Neuronal stem cell (in vitro differentiated cells): ENCODE data around the gene ARHGAP18.
A peak's percentile ranks its signal among the peaks of the same experiment; 100 is the strongest.

ENCODE experiments used
- DNase-seq: peaks from one replicate; pipeline ENCODE4 v3.0.0-alpha.2; 2013; ENCODE audit warnings: low spot score
- H2AFZ ChIP-seq: one replicate; pipeline ENCODE4 v1.6.1; 2013; ENCODE audit warnings: mild to moderate bottlenecking, low read length, inconsistent platforms
- H2AK5ac ChIP-seq: 2 replicates; pipeline ENCODE4 v1.6.1; 2013; ENCODE audit warnings: low read depth, mild to moderate bottlenecking, inconsistent platforms, low read length, moderate library complexity, mixed read lengths
- H2BK120ac ChIP-seq: 2 replicates; pipeline ENCODE4 v1.6.1; 2013; ENCODE audit warnings: low read depth, mild to moderate bottlenecking, inconsistent platforms, low read length, moderate library complexity, mixed read lengths
- H2BK12ac ChIP-seq: one replicate; pipeline ENCODE4 v1.6.1; 2013; ENCODE audit warnings: low read length, inconsistent platforms
- H2BK15ac ChIP-seq: 2 replicates; pipeline ENCODE4 v1.6.1; 2013; ENCODE audit warnings: mild to moderate bottlenecking, low read length, inconsistent platforms, mixed read lengths
- H2BK5ac ChIP-seq: one replicate; pipeline ENCODE4 v1.6.1; 2013; ENCODE audit warnings: inconsistent platforms, mild to moderate bottlenecking, low read length, moderate library complexity
- H3K14ac ChIP-seq: one replicate; pipeline ENCODE4 v1.6.1; 2013; ENCODE audit warnings: low read length, inconsistent platforms
- H3K18ac ChIP-seq: 2 replicates; pipeline ENCODE4 v1.6.1; 2013; ENCODE audit warnings: low read length, inconsistent platforms
- H3K23ac ChIP-seq: 2 replicates; pipeline ENCODE4 v1.6.1; 2013; ENCODE audit warnings: low read depth, mild to moderate bottlenecking, mixed read lengths, low read length, inconsistent platforms; ENCODE audit not compliant: poor library complexity
- H3K27ac ChIP-seq: replicated peaks from 3 replicates; pipeline ENCODE4 v1.5.1; 2013; ENCODE audit warnings: low read length, inconsistent platforms
- H3K27me3 ChIP-seq, 3 experiments: 2 replicates each; pipeline ENCODE4 v1.6.1; 2013; ENCODE audit warnings: low read length in 3 of 3, mild to moderate bottlenecking in 2 of 3, inconsistent platforms in 1 of 3, low read depth in 1 of 3, mixed read lengths in 1 of 3, moderate library complexity in 1 of 3; ENCODE audit not compliant: control insufficient read depth in 3 of 3, insufficient read depth in 3 of 3
- H3K36me3 ChIP-seq, 2 donors: replicated peaks in 1 of 2; 2 replicates each; pipeline ENCODE4 v1.6.1; 2013; ENCODE audit warnings: low read length in 2 of 2; ENCODE audit not compliant: control insufficient read depth in 2 of 2, insufficient read depth in 2 of 2
- H3K4ac ChIP-seq: 2 replicates; pipeline ENCODE4 v1.6.1; 2013; ENCODE audit warnings: inconsistent platforms, mild to moderate bottlenecking, low read length, moderate library complexity
- H3K4me1 ChIP-seq, 2 donors: 1 replicate in 1 of 2; 2 replicates in 1 of 2; pipeline ENCODE4 v1.6.1; 2013; ENCODE audit warnings: low read length in 2 of 2, low read depth in 1 of 2; ENCODE audit not compliant: control insufficient read depth in 2 of 2, insufficient read depth in 1 of 2
- H3K4me2 ChIP-seq: one replicate; pipeline ENCODE4 v1.6.1; 2013; ENCODE audit warnings: mild to moderate bottlenecking, low read length, inconsistent platforms; ENCODE audit not compliant: insufficient read depth, poor library complexity, severe bottlenecking
- H3K4me3 ChIP-seq, 2 donors: 2 replicates each; pipeline ENCODE4 v1.5.1; 2013; ENCODE audit warnings: low read length in 2 of 2, mild to moderate bottlenecking in 2 of 2, inconsistent platforms in 1 of 2, moderate library complexity in 1 of 2
- H3K79me1 ChIP-seq: one replicate; pipeline ENCODE4 v1.6.1; 2013; ENCODE audit warnings: low read depth, mild to moderate bottlenecking, inconsistent platforms, low read length, moderate library complexity
- H3K9ac ChIP-seq: one replicate; pipeline ENCODE4 v1.6.1; 2013; ENCODE audit warnings: mild to moderate bottlenecking, low read depth, low read length, inconsistent platforms; ENCODE audit not compliant: poor library complexity
- H3K9me3 ChIP-seq, 2 donors: replicated peaks in 1 of 2; 2 replicates each; pipeline versions ENCODE3 to v1.6.1; 2013; ENCODE audit warnings: low read length in 2 of 2, mild to moderate bottlenecking in 2 of 2, inconsistent platforms in 1 of 2, low read depth in 1 of 2, mixed read lengths in 1 of 2, moderate library complexity in 1 of 2; ENCODE audit not compliant: control insufficient read depth in 2 of 2, insufficient read depth in 1 of 2
- H4K8ac ChIP-seq: one replicate; pipeline ENCODE4 v1.6.1; 2013; ENCODE audit warnings: low read depth, mild to moderate bottlenecking, inconsistent platforms, low read length, moderate library complexity
- H4K91ac ChIP-seq: one replicate; pipeline ENCODE4 v1.6.1; 2013; ENCODE audit warnings: low read length, low read depth, mild to moderate bottlenecking, inconsistent platforms; ENCODE audit not compliant: poor library complexity
- WGBS, 2 donors: extraction: QIAGEN DNeasy Blood & Tissue Kit; methylation state at CpG; one replicate each; pipeline ENCODE4 v1.1.7; 2013; ENCODE audit warnings: missing lambda C conversion rate in 2 of 2, mixed read lengths in 1 of 2; ENCODE audit not compliant: insufficient read length in 2 of 2, insufficient replicate concordance in 1 of 2; ENCODE audit errors: extremely low coverage in 2 of 2; 5-methylcytosine and 5-hydroxymethylcytosine counted together

ARHGAP18 gene

GRCh38 chr6:129673748-129674147 lies 36.2 kb downstream of the ARHGAP18 start:
- no peak overlapping the region for H3K9ac ChIP-seq
- H2BK12ac ChIP-seq = no peak overlapping the region
- no peak overlapping the region for H2AK5ac ChIP-seq
- no peak overlapping the region for H2BK15ac ChIP-seq
- no peak overlapping the region for H4K8ac ChIP-seq
- H3K79me1 ChIP-seq = no peaks in the 10 kb centered on the region
- H3K27ac ChIP-seq = no peak overlapping the region
- no peak overlapping the region for H3K14ac ChIP-seq
- H3K9me3 ChIP-seq = no peaks in the 10 kb centered on the region
- no peak overlapping the region for H2BK120ac ChIP-seq
- H3K4ac ChIP-seq = no peak overlapping the region
- no peak overlapping the region for H3K23ac ChIP-seq
- H4K91ac ChIP-seq = no peak overlapping the region
- H3K27me3 ChIP-seq = no peaks in the 10 kb centered on the region
- DNase-seq = no peak
- H2AFZ ChIP-seq = no peak overlapping the region
- H3K4me2 ChIP-seq = no peak overlapping the region
- no peak overlapping the region for H2BK5ac ChIP-seq
- no peak overlapping the region for H3K4me3 ChIP-seq
- no peaks in the 10 kb centered on the region for H3K36me3 ChIP-seq
- H3K4me1 ChIP-seq = no peaks in the 10 kb centered on the region
- H3K18ac ChIP-seq = no peak overlapping the region

GRCh38 chr6:129672881-129673631 lies 36.9 kb downstream of the ARHGAP18 start:
- DNase-seq = no peak

GRCh38 chr6:129672341-129672682 lies 37.7 kb downstream of the ARHGAP18 start:
- H3K9ac ChIP-seq = no peak overlapping the region
- no CpG with 5 or more reads among the region's 2 CpGs for whole genome bisulfite sequencing, 2 donors
- H3K4ac ChIP-seq = no peak overlapping the region
- H3K4me3 ChIP-seq = no peak overlapping the region
- no peak overlapping the region for H2BK15ac ChIP-seq
- no peaks in the 10 kb centered on the region for H3K9me3 ChIP-seq
- DNase-seq = no peak
- no peaks in the 10 kb centered on the region for H3K79me1 ChIP-seq
- H3K18ac ChIP-seq = no peak overlapping the region
- H2AFZ ChIP-seq = peak overlapping the region; percentile 47
- no peaks in the 10 kb centered on the region for H3K4me1 ChIP-seq
- H3K23ac ChIP-seq = no peak overlapping the region
- H3K27ac ChIP-seq = no peak overlapping the region
- H4K8ac ChIP-seq = no peak overlapping the region
- H2BK5ac ChIP-seq = no peak overlapping the region
- H3K14ac ChIP-seq = no peak overlapping the region
- H4K91ac ChIP-seq = no peak overlapping the region
- H3K27me3 ChIP-seq = no peaks in the 10 kb centered on the region
- H2BK120ac ChIP-seq = no peak overlapping the region
- no peak overlapping the region for H3K4me2 ChIP-seq
- no peak overlapping the region for H2BK12ac ChIP-seq
- H3K36me3 ChIP-seq = no peaks in the 10 kb centered on the region
- H2AK5ac ChIP-seq = no peak overlapping the region

More at GRCh38 chr6:129672881-129673631, 36.9 kb downstream of the ARHGAP18 start:
- Histone ChIP-seq H2AK5ac (no peak overlapping the region), H3K9me3 (no peaks in the 10 kb centered on the region), H2BK15ac (no peak overlapping the region), H2BK5ac (no peak overlapping the region), H3K4me3 (no peak overlapping the region), H3K23ac (no peak overlapping the region), H3K36me3 (no peaks in the 10 kb centered on the region), H4K91ac (no peak overlapping the region), H3K18ac (no peak overlapping the region), H3K14ac (no peak overlapping the region), H2BK12ac (no peak overlapping the region), H2AFZ (peak overlapping the region; percentile 47), H3K27me3 (no peaks in the 10 kb centered on the region), H2BK120ac (no peak overlapping the region), H3K27ac (no peak overlapping the region), H3K4me2 (no peak overlapping the region), H3K9ac (no peak overlapping the region), H4K8ac (no peak overlapping the region), H3K4ac (no peak overlapping the region), H3K4me1 (no peaks in the 10 kb centered on the region), H3K79me1 (no peaks in the 10 kb centered on the region)
- no CpG with 5 or more reads among the region's 2 CpGs for WGBS, 2 donors

GRCh38 chr6:129671442-129672340 lies 38.3 kb downstream of the ARHGAP18 start:
- Histone ChIP-seq H2BK12ac (no peak overlapping the region), H2AK5ac (no peak overlapping the region), H2BK15ac (no peak overlapping the region), H3K27ac (no peak overlapping the region), H3K14ac (no peak overlapping the region), H3K23ac (no peak overlapping the region), H3K36me3 (no peaks in the 10 kb centered on the region), H3K9me3 (no peaks in the 10 kb centered on the region), H2BK120ac (no peak overlapping the region), H3K4me3 (no peak overlapping the region), H3K79me1 (no peaks in the 10 kb centered on the region), H2AFZ (peak overlapping the region; percentile 47), H3K27me3 (no peaks in the 10 kb centered on the region), H3K18ac (no peak overlapping the region), H2BK5ac (no peak overlapping the region), H3K9ac (no peak overlapping the region), H3K4me1 (no peaks in the 10 kb centered on the region), H3K4ac (no peak overlapping the region), H4K91ac (no peak overlapping the region), H4K8ac (peak overlapping the region; percentile 45), H3K4me2 (no peak overlapping the region)
- 100% methylated on average over 4 of the region's 10 CpGs; no CpG with 5 or more reads in 1 of the 2 donors for WGBS, 2 donors
- no peak for DNase-seq
